MCF 10A (cell line): ENCODE results near the gene MGA. TPM values are rescaled to one million over a fixed set of nuclear protein-coding genes. Genes with fewer than 3 reads are reported as not detected.

Experiments
- BruUV-seq: library from RNA; stranded (reverse); fragments of 400-500 nt; replicated peaks from 2 replicates; lab custom pipeline; 2021; lab: Mats Ljungman, UMichigan
- CTCF ChIA-PET: fragments of 300-600 bp; sonication (Branson Sonifier 250); formaldehyde crosslinking; extraction: SDS; loops from one replicate; lab custom pipeline; 2021; ENCODE audit warnings: antibody characterized with exemption, inconsistent platforms; lab: Yijun Ruan, JAX
- POLR2A ChIA-PET: fragments of 300-600, 350-650 bp; sonication (Branson Sonifier 250); formaldehyde crosslinking; extraction: SDS; loops from one replicate; lab custom pipeline; 2020; ENCODE audit warnings: antibody characterized with exemption, inconsistent platforms; lab: Yijun Ruan, JAX
- DNase-seq: peaks from one replicate; pipeline ENCODE4 v3.0.0-alpha.2; 2018; ENCODE audit not compliant: unreplicated experiment
- H3K27ac Mint-ChIP-seq: one replicate; pipeline ENCODE4 v1.8.0; 2022; ENCODE audit warnings: mild to moderate bottlenecking, low read depth, mixed read lengths; ENCODE audit not compliant: unreplicated experiment
- H3K27me3 Mint-ChIP-seq: one replicate; pipeline ENCODE4 v1.8.0; 2022; ENCODE audit warnings: mixed read lengths; ENCODE audit not compliant: insufficient read depth, unreplicated experiment
- H3K36me3 Mint-ChIP-seq: one replicate; pipeline ENCODE4 v1.8.0; 2022; ENCODE audit warnings: mild to moderate bottlenecking, moderate library complexity, mixed read lengths; ENCODE audit not compliant: insufficient read depth, unreplicated experiment
- H3K4me1 Mint-ChIP-seq: one replicate; pipeline ENCODE4 v1.8.0; 2022; ENCODE audit warnings: mixed read lengths; ENCODE audit not compliant: insufficient read depth, unreplicated experiment
- H3K4me3 Mint-ChIP-seq: one replicate; pipeline ENCODE4 v1.8.0; 2022; ENCODE audit warnings: mild to moderate bottlenecking, moderate library complexity, mixed read lengths; ENCODE audit not compliant: unreplicated experiment
- H3K9me3 Mint-ChIP-seq: one replicate; pipeline ENCODE4 v1.8.0; 2022; ENCODE audit warnings: mixed read lengths; ENCODE audit not compliant: unreplicated experiment
- intact Hi-C: fragments of 100-400 bp; cut with micrococcal nuclease; formaldehyde crosslinking; loops from 2 replicates; pipeline ENCODE4 v1.14.1; 2022
- total RNA-seq: library from RNA; stranded (reverse); gene quantifications from 2 replicates; pipeline ENCODE4 v1.2.3, GENCODE V29; 2022
- TF ChIP-seq, protein P1 (sequence below): fragments of 200-600 bp; IDR thresholded peaks from one replicate; pipeline ENCODE4 v1.8.0; 2022; ENCODE audit warnings: antibody characterized with exemption, mild to moderate bottlenecking; ENCODE audit not compliant: unreplicated experiment

Gene MGA
- total RNA-seq, 1 experiment from 2014 or later, result 17.5 TPM

DNA sequence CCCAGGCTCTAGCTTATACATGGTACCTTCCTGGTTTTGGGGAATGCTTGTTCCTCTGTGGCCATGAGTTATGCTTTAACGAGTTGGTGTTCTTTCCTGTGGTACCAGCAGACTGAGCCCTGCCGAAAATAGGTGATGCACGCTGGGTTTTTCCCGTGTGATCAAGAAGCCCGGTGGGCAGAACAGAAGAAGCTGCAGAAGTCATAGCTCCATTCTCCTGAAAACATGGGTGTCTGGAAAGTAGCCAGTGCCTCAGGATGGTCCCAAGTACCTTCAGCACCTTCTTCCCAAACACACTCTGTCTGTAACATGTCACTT is 139.2 kb downstream of the MGA start:
- TF ChIP-seq, protein P1, sequence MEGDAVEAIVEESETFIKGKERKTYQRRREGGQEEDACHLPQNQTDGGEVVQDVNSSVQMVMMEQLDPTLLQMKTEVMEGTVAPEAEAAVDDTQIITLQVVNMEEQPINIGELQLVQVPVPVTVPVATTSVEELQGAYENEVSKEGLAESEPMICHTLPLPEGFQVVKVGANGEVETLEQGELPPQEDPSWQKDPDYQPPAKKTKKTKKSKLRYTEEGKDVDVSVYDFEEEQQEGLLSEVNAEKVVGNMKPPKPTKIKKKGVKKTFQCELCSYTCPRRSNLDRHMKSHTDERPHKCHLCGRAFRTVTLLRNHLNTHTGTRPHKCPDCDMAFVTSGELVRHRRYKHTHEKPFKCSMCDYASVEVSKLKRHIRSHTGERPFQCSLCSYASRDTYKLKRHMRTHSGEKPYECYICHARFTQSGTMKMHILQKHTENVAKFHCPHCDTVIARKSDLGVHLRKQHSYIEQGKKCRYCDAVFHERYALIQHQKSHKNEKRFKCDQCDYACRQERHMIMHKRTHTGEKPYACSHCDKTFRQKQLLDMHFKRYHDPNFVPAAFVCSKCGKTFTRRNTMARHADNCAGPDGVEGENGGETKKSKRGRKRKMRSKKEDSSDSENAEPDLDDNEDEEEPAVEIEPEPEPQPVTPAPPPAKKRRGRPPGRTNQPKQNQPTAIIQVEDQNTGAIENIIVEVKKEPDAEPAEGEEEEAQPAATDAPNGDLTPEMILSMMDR, result no peak
- intact Hi-C loops, result no loop called here
- Mint-ChIP-seq H3K27me3 (no peaks in the 10 kb centered on the region), H3K36me3 (peaks cover 19% of the 10 kb centered on the region), H3K9me3 (no peaks in the 10 kb centered on the region), H3K4me1 (peaks cover 34% of the 10 kb centered on the region), H3K4me3 (no peak overlapping the region), H3K27ac (no peak overlapping the region)
- POLR2A ChIA-PET, result interaction anchor here (15.9 kb wide), 1 partner anchor 23 kb away, joined by 486 read pairs; the partner anchor contains the start of gene MAPKBP1
- CTCF ChIA-PET, result interaction anchor here (0.7 kb wide), 1 partner anchor 334 kb away, joined by 4 read pairs; no protein-coding TSS in a partner anchor
- BruUV-seq, result no TSS peak
- DNase-seq, result no peak

DNA sequence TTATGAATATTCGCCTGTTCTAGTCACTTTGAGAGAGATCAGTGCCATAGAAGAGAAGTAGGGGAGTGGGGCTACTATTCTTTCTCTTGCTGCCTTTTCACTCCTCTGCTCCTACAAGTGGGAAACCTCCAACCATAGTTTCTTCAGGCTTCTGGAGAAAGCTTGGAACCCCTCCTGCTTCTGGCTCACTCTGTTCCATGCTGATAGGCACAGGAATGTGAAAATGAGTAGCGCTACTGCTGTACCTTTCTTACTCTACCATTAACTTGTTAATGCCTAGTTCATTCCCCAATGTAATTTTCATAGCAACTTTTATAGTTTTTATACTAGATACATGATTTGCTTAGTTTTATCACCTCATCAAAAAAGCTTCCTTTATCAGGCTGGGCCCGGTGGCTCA is 141.0 kb downstream of the MGA start:
- ChIA-PET CTCF (interaction anchor here (0.5 to 8.2 kb wide), 6 partner anchors 8 to 327 kb away, joined by 3 to 147 read pairs (median 3); partner anchors contain the start of gene MAPKBP1), POLR2A (interaction anchor here (3.2 to 15.9 kb wide), 2 partner anchors 11 to 25 kb away, joined by 24 to 486 read pairs; partner anchors contain the start of gene MAPKBP1)
- no TSS peak for BruUV-seq
- H3K9me3 Mint-ChIP-seq, result no peaks in the 10 kb centered on the region
- H3K36me3 Mint-ChIP-seq, result peaks cover 19% of the 10 kb centered on the region
- intact Hi-C loops, result no loop called here
- TF ChIP-seq, protein P1, result no peak
- DNase-seq, result no peak
- no peaks in the 10 kb centered on the region for H3K27me3 Mint-ChIP-seq
- no peak overlapping the region for H3K27ac Mint-ChIP-seq
- peaks cover 38% of the 10 kb centered on the region for H3K4me1 Mint-ChIP-seq
- H3K4me3 Mint-ChIP-seq, result no peak overlapping the region

DNA sequence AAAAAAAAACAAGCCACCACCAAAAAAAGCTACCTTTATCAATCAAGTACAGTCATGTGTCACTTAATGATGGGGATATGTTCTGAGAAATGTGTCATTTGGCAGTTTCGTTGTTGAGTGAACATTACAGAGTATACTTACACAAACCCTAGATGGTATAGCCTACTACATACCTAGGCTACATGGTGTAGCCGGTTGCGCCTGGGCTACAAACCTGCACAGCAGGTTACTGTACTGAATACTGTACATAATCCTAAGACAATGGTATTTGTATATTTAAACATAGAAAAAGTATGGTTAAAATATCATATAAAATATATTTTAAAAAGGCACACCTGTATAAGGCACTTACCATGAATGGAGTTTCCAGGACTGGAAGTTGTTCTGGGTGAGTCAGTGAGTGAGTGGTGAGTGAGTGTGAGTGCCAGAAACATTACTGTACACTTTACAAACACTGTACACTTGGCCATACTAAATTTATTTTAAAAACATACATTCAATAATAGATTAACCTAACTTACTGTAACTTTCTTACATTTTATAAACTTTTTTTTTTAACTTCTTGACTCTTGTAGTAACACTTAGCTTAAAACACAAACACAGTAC is 141.7 kb downstream of the MGA start:
- intact Hi-C loops, result no loop called here

GRCh38 chr15:41804361-41804760 is 144.2 kb downstream of the MGA start:
- no peaks in the 10 kb centered on the region for H3K9me3 Mint-ChIP-seq
- CTCF ChIA-PET, result interaction anchor here (0.6 to 8.2 kb wide), 5 partner anchors 24 to 280 kb away, joined by 3 to 147 read pairs (median 4); partner anchors contain the start of gene MAPKBP1
- H3K4me3 Mint-ChIP-seq, result peak overlapping the region; percentile 14
- H3K4me1 Mint-ChIP-seq, result peaks cover 34% of the 10 kb centered on the region
- POLR2A ChIA-PET, result interaction anchor here (0.6 to 15.9 kb wide), 7 partner anchors 8 to 91 kb away, joined by 3 to 486 read pairs (median 4); partner anchors contain the start of gene MAPKBP1
- peak; percentile 94 for DNase-seq
- H3K27ac Mint-ChIP-seq, result peak overlapping the region; percentile 99
- peaks cover 15% of the 10 kb centered on the region for H3K36me3 Mint-ChIP-seq
- TF ChIP-seq, protein P1, result no peak
- intact Hi-C loops, result no loop called here
- no TSS peak for BruUV-seq
- H3K27me3 Mint-ChIP-seq, result no peaks in the 10 kb centered on the region

More for the DNA sequence above, 141.7 kb downstream of the MGA start:
- peaks cover 19% of the 10 kb centered on the region for H3K36me3 Mint-ChIP-seq
- TF ChIP-seq, protein P1, result no peak
- DNase-seq, result peak; percentile 57
- BruUV-seq, result no TSS peak
- no peak overlapping the region for H3K27ac Mint-ChIP-seq
- H3K9me3 Mint-ChIP-seq, result no peaks in the 10 kb centered on the region
- POLR2A ChIA-PET, result interaction anchor here (0.6 to 15.9 kb wide), 3 partner anchors 11 to 243 kb away, joined by 3 to 486 read pairs (median 24); partner anchors contain the start of gene MAPKBP1
- H3K4me3 Mint-ChIP-seq, result no peak overlapping the region
- peaks cover 37% of the 10 kb centered on the region for H3K4me1 Mint-ChIP-seq
- H3K27me3 Mint-ChIP-seq, result no peaks in the 10 kb centered on the region
- CTCF ChIA-PET, result interaction anchor here (1.1 to 8.2 kb wide), 6 partner anchors 9 to 944 kb away, joined by 3 to 147 read pairs (median 4); partner anchors contain the start of gene MAPKBP1
